ENCODE results near the gene TGFBR3. TPM values are rescaled to one million over a fixed set of nuclear protein-coding genes. Genes with fewer than 3 reads are reported as not detected.

The TGFBR3 gene
- total and polyA plus RNA-seq, 2 of the 8 experiments (the other 6 are each of a cell fraction or from before 2014, with no cell fraction given), result 2.0 to 6.1 TPM

GRCh38 chr1:91730801-91731732, 154.9 kb downstream of the TGFBR3 start (continued):
- TF ChIP-seq, protein P1, sequence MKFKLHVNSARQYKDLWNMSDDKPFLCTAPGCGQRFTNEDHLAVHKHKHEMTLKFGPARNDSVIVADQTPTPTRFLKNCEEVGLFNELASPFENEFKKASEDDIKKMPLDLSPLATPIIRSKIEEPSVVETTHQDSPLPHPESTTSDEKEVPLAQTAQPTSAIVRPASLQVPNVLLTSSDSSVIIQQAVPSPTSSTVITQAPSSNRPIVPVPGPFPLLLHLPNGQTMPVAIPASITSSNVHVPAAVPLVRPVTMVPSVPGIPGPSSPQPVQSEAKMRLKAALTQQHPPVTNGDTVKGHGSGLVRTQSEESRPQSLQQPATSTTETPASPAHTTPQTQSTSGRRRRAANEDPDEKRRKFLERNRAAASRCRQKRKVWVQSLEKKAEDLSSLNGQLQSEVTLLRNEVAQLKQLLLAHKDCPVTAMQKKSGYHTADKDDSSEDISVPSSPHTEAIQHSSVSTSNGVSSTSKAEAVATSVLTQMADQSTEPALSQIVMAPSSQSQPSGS (IDR thresholded peaks at IDR 0.05; ENCODE audit: low read length), result no peak
- no peak for TF ChIP-seq CEBPB (IDR thresholded peaks at IDR 0.05; ENCODE audit: low read depth, low read length)
- TF ChIP-seq TBP (IDR thresholded peaks at IDR 0.05; ENCODE audit: low read depth, low read length), result no peak
- no peak for TF ChIP-seq TEAD4 (IDR thresholded peaks at IDR 0.05; ENCODE audit: low read depth, low read length)
- no peak for TF ChIP-seq SP1 (IDR thresholded peaks at IDR 0.05; ENCODE audit: low read depth, low read length)
- TF ChIP-seq HDAC6 (IDR thresholded peaks at IDR 0.05; ENCODE audit: low read depth, low read length), result no peak
- TF ChIP-seq JUND (IDR thresholded peaks at IDR 0.05; ENCODE audit: low read length), result no peak
- TF ChIP-seq BACH1 (IDR thresholded peaks at IDR 0.05; ENCODE audit: low read length), result no peak

Measured in H1 (cell line).